Dendritic cell treated with granulocyte-macrophage colony-stimulating factor and Interleukin-4, amounts not matched to agents 40 ng/mL and 50 ng/mL, for 4 days (primary cell): ENCODE measurements around the gene SIGLEC10.
"Not testable (repeated sequence)": the region's sequence is repeated elsewhere in the genome, so short reads cannot be mapped to it uniquely, and the experiment has no call there.

Experiments
- H3K27ac Mint-ChIP-seq: one replicate; pipeline ENCODE4 v1.8.0; 2022; ENCODE audit warnings: mild to moderate bottlenecking, mixed read lengths
- H3K27me3 Mint-ChIP-seq: one replicate; pipeline ENCODE4 v1.8.0; 2022; ENCODE audit warnings: mild to moderate bottlenecking, mixed read lengths
- H3K36me3 Mint-ChIP-seq: one replicate; pipeline ENCODE4 v1.8.0; 2022; ENCODE audit warnings: low read depth, mixed read lengths
- H3K4me1 Mint-ChIP-seq: one replicate; pipeline ENCODE4 v1.8.0; 2022; ENCODE audit warnings: low read depth, mixed read lengths
- H3K4me3 Mint-ChIP-seq: one replicate; pipeline ENCODE4 v1.8.0; 2022; ENCODE audit warnings: mild to moderate bottlenecking, moderate library complexity, mixed read lengths
- H3K9me3 Mint-ChIP-seq: one replicate; pipeline ENCODE4 v1.8.0; 2022; ENCODE audit warnings: mixed read lengths
- intact Hi-C: fragments of 100-400 bp; cut with micrococcal nuclease; formaldehyde crosslinking; loops from one replicate; pipeline ENCODE4 v1.15.0; 2022

SIGLEC10 gene

GRCh38 chr19:51421229-51422052 is 4.0 kb upstream of the SIGLEC10 start:
- H3K36me3 Mint-ChIP-seq: no peaks in the 10 kb centered on the region
- no peak overlapping the region for H3K27ac Mint-ChIP-seq
- H3K9me3 Mint-ChIP-seq: no peaks in the 10 kb centered on the region
- intact Hi-C loops: loop anchor here (2.0 to 5.0 kb wide), 2 partner anchors 17 to 231 kb away; no protein-coding TSS in a partner anchor
- H3K4me1 Mint-ChIP-seq: peaks cover 56% of the 10 kb centered on the region
- no peak overlapping the region for H3K4me3 Mint-ChIP-seq
- peaks cover 16% of the 10 kb centered on the region for H3K27me3 Mint-ChIP-seq

GRCh38 chr19:51420511-51420910 is 3.1 kb upstream of the SIGLEC10 start:
- intact Hi-C loops: loop anchor here (5.0 kb wide), 1 partner anchor 232 kb away; no protein-coding TSS in a partner anchor
- H3K9me3 Mint-ChIP-seq, H3K4me3 Mint-ChIP-seq, H3K27ac Mint-ChIP-seq, H3K36me3 Mint-ChIP-seq: not testable (repeated sequence)
- H3K27me3 Mint-ChIP-seq: peaks cover 16% of the 10 kb centered on the region
- peaks cover 57% of the 10 kb centered on the region for H3K4me1 Mint-ChIP-seq

- H3K27ac Mint-ChIP-seq: peak overlapping the region; percentile 74
- H3K4me1 Mint-ChIP-seq: peaks cover 63% of the 10 kb centered on the region
- no peaks in the 10 kb centered on the region for H3K9me3 Mint-ChIP-seq
- H3K36me3 Mint-ChIP-seq: peaks cover 15% of the 10 kb centered on the region
- no peak overlapping the region for H3K4me3 Mint-ChIP-seq
- H3K27me3 Mint-ChIP-seq: peaks cover 16% of the 10 kb centered on the region
- intact Hi-C loops: no loop called here
Measured at GRCh38 chr19:51418707-51419106, 1.3 kb upstream of the SIGLEC10 start.

GRCh38 chr19:51417810-51418157 is 342 bp upstream of the SIGLEC10 start:
- Mint-ChIP-seq H3K4me1 (peaks cover 63% of the 10 kb centered on the region), H3K4me3 (peak overlapping the region; percentile 66), H3K36me3 (peaks cover 23% of the 10 kb centered on the region), H3K27me3 (peaks cover 12% of the 10 kb centered on the region), H3K9me3 (no peaks in the 10 kb centered on the region), H3K27ac (peak overlapping the region; percentile 92)
- intact Hi-C loops: no loop called here

- H3K4me1 Mint-ChIP-seq: peaks cover 55% of the 10 kb centered on the region
- H3K27ac Mint-ChIP-seq: peak overlapping the region; percentile 92
- H3K9me3 Mint-ChIP-seq, H3K4me3 Mint-ChIP-seq, intact Hi-C loops, H3K27me3 Mint-ChIP-seq: not testable (repeated sequence)
- H3K36me3 Mint-ChIP-seq: peaks cover 33% of the 10 kb centered on the region
Measured at GRCh38 chr19:51416422-51416821, 1.0 kb downstream of the SIGLEC10 start.

GRCh38 chr19:51415187-51415586 is 2.3 kb downstream of the SIGLEC10 start:
- Mint-ChIP-seq H3K4me3 (no peak overlapping the region), H3K27ac (peak overlapping the region; percentile 50), H3K4me1 (peaks cover 55% of the 10 kb centered on the region), H3K27me3 (peaks cover 2% of the 10 kb centered on the region), H3K36me3 (peaks cover 43% of the 10 kb centered on the region), H3K9me3 (no peaks in the 10 kb centered on the region)
- intact Hi-C loops: no loop called here

- no peaks in the 10 kb centered on the region for H3K9me3 Mint-ChIP-seq
- intact Hi-C loops: no loop called here
- H3K27me3 Mint-ChIP-seq: peaks cover 2% of the 10 kb centered on the region
- no peak overlapping the region for H3K27ac Mint-ChIP-seq
- H3K4me3 Mint-ChIP-seq: no peak overlapping the region
- H3K4me1 Mint-ChIP-seq: peaks cover 58% of the 10 kb centered on the region
- H3K36me3 Mint-ChIP-seq: peaks cover 43% of the 10 kb centered on the region
Measured at GRCh38 chr19:51410950-51411748, 6.3 kb downstream of the SIGLEC10 start.

GRCh38 chr19:51407511-51408131 is 9.8 kb downstream of the SIGLEC10 start:
- Mint-ChIP-seq H3K27me3 (peaks cover 2% of the 10 kb centered on the region), H3K9me3 (peaks cover 12% of the 10 kb centered on the region), H3K27ac (peak overlapping the region; percentile 61), H3K4me3 (no peak overlapping the region), H3K36me3 (peaks cover 19% of the 10 kb centered on the region), H3K4me1 (peaks cover 52% of the 10 kb centered on the region)
- intact Hi-C loops: no loop called here

GRCh38 chr19:51402117-51402516 is 15.3 kb downstream of the SIGLEC10 start:
- Mint-ChIP-seq H3K27me3 (no peaks in the 10 kb centered on the region), H3K4me3 (no peak overlapping the region), H3K4me1 (peaks cover 20% of the 10 kb centered on the region), H3K36me3 (peaks cover 7% of the 10 kb centered on the region), H3K9me3 (peaks cover 26% of the 10 kb centered on the region), H3K27ac (no peak overlapping the region)
- intact Hi-C loops: no loop called here

GRCh38 chr19:51399936-51400335 is 17.5 kb downstream of the SIGLEC10 start:
- H3K27me3 Mint-ChIP-seq, H3K36me3 Mint-ChIP-seq, intact Hi-C loops, H3K27ac Mint-ChIP-seq, H3K4me3 Mint-ChIP-seq, H3K4me1 Mint-ChIP-seq: not testable (repeated sequence)
- peaks cover 26% of the 10 kb centered on the region for H3K9me3 Mint-ChIP-seq

GRCh38 chr19:51399231-51399630 is 18.2 kb downstream of the SIGLEC10 start:
- Mint-ChIP-seq H3K36me3 (peaks cover 7% of the 10 kb centered on the region), H3K27ac (no peak overlapping the region), H3K9me3 (peaks cover 26% of the 10 kb centered on the region), H3K4me1 (peaks cover 14% of the 10 kb centered on the region), H3K4me3 (no peak overlapping the region), H3K27me3 (no peaks in the 10 kb centered on the region)
- intact Hi-C loops: no loop called here

- H3K27ac Mint-ChIP-seq: no peak overlapping the region
- peaks cover 14% of the 10 kb centered on the region for H3K4me1 Mint-ChIP-seq
- peaks cover 19% of the 10 kb centered on the region for H3K9me3 Mint-ChIP-seq
- peaks cover 7% of the 10 kb centered on the region for H3K36me3 Mint-ChIP-seq
- intact Hi-C loops: no loop called here
- no peaks in the 10 kb centered on the region for H3K27me3 Mint-ChIP-seq
- H3K4me3 Mint-ChIP-seq: no peak overlapping the region
Measured at GRCh38 chr19:51398096-51398704, 19.2 kb downstream of the SIGLEC10 start.

GRCh38 chr19:51397453-51397852 is 20.0 kb downstream of the SIGLEC10 start:
- H3K27me3 Mint-ChIP-seq, H3K27ac Mint-ChIP-seq, H3K36me3 Mint-ChIP-seq, H3K4me3 Mint-ChIP-seq, intact Hi-C loops: not testable (repeated sequence)
- Mint-ChIP-seq H3K4me1 (peaks cover 14% of the 10 kb centered on the region), H3K9me3 (peaks cover 12% of the 10 kb centered on the region)
